Astrocyte of the spinal cord (primary cell): Measurements from ENCODE around the gene GSG1L.

Experiments used
- DNase-seq: peaks from one replicate; pipeline ENCODE4 v3.0.0; 2011; ENCODE audit warnings: low read depth, low spot score
- H3K4me3 ChIP-seq: 2 replicates; pipeline ENCODE4 v1.5.1; 2011; ENCODE audit warnings: low read depth, mild to moderate bottlenecking, low read length, moderate library complexity
- in situ Hi-C: cut with HindIII; loops from 2 replicates; pipeline ENCODE4 v1.10.0; 2017; ENCODE audit warnings: low sequenced_read_pairs
- TF ChIP-seq, protein P1 (sequence below): IDR thresholded peaks from 2 replicates; pipeline ENCODE4 v1.5.1; 2012; ENCODE audit warnings: low read depth, mild to moderate bottlenecking, low read length, inconsistent platforms

The GSG1L gene

DNA sequence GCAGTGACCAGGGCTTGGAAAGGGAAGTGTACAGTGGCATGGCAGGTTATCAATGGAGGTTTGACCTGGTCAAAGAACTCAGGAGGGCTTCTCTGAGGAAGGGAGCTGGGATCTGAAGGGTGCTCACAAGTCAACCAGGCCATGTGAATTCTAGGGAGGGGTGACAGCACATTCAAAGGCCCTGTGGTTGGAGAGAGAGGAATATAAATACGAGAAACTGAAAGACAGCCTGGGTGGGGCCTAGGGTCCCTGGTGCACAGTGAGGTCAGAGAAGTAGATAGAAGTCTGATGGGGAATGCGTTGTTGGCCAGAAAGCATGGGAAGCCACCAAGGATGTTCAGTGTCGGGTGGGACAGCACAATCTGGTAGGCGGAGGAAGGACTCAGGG is 302.7 kb downstream of the GSG1L start:
- TF ChIP-seq, protein P1, sequence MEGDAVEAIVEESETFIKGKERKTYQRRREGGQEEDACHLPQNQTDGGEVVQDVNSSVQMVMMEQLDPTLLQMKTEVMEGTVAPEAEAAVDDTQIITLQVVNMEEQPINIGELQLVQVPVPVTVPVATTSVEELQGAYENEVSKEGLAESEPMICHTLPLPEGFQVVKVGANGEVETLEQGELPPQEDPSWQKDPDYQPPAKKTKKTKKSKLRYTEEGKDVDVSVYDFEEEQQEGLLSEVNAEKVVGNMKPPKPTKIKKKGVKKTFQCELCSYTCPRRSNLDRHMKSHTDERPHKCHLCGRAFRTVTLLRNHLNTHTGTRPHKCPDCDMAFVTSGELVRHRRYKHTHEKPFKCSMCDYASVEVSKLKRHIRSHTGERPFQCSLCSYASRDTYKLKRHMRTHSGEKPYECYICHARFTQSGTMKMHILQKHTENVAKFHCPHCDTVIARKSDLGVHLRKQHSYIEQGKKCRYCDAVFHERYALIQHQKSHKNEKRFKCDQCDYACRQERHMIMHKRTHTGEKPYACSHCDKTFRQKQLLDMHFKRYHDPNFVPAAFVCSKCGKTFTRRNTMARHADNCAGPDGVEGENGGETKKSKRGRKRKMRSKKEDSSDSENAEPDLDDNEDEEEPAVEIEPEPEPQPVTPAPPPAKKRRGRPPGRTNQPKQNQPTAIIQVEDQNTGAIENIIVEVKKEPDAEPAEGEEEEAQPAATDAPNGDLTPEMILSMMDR = no peak
- H3K4me3 ChIP-seq = no peak overlapping the region
- in situ Hi-C loops = no loop called here
- no peak for DNase-seq

DNA sequence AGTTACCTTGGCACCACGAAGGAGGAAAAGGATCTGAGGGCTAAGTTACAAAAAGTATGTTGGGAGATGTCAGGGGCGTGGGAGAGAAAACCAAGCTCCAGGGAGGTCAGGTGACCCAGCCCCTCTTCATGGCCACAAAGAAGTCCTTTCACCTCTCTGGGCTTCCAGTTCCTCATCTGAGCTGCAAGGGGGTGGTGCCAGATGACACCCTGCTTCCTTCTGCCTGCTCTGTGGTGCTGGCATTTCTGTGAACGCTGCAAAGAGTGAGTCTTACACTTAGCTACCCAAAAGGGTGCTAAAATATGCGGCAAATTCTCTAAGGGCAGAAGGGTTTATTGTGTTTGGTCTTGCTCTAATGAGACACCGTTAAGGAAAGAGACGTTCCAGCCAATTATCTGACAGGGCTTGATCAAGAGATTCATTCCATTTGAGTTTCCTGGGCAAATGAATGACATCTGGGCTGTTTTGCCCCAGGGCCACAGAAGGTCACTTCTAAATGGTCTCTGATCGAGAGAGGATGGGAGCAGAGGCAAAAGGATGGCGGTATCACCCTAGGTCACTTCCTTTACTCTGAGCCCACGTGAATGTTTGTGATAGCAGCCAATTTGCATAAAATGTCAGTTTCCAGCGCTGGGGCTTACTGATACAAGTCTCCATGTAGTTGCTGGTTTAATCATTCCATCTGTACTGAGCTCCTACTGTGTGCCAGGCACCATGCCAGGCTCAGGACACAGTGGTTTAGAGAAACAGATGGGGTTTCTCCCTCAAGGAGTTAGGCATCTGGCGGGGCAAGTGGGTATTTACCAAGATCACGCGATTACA is 303.3 kb downstream of the GSG1L start:
- TF ChIP-seq, protein P1 = no peak
- DNase-seq = no peak
- in situ Hi-C loops = no loop called here
- H3K4me3 ChIP-seq = no peak overlapping the region

DNA sequence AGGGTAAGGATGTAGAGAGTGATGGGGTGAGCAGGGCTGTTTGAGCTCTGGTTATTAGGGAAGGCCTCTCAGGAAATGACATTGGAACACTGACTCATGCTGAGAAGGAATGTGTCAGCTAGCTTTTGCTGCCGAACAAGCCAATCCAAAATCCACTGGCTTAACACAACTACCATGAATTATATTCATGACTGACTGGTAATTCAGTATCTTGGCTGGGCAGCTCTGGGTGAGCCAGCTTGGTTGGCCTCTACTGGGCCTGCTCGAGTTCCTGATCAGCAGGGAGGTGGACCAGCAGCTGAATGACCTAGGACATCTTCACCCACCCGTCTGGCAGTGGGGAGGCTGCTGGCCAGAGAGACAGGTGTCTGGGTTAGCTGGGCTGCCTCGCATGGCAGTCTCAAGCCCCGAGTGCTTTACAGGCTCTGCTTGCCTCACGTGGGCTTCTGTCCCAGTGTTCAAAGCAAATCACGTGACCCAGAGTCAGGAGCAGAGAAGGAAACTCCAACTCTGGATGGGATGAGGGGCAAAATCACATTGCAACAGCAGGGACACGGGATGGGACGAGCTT is 304.1 kb downstream of the GSG1L start:
- TF ChIP-seq, protein P1 = no peak
- no peak overlapping the region for H3K4me3 ChIP-seq
- in situ Hi-C loops = no loop called here
- DNase-seq = peak; percentile 57

DNA sequence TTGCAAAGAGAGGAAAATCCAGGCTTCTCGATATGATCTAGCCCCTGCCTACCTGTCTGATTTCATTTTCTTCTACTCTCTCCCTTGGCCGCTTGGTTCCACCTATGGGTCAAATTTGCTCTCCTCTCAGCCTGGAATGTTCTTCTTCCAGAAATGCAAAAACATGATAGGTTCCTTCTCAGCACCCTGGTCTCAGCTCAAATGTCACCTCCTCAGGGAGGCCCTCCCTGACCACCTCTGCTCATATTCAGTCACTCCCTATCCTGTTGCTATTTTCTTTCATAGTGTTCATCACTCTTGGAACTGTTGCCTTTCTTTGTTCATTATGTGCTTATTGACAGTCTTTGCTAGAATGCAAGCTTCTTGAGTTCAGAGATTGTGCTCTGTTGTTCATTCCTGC is 305.0 kb downstream of the GSG1L start:
- H3K4me3 ChIP-seq = no peak overlapping the region
- TF ChIP-seq, protein P1 = no peak
- DNase-seq = no peak
- in situ Hi-C loops = no loop called here

DNA sequence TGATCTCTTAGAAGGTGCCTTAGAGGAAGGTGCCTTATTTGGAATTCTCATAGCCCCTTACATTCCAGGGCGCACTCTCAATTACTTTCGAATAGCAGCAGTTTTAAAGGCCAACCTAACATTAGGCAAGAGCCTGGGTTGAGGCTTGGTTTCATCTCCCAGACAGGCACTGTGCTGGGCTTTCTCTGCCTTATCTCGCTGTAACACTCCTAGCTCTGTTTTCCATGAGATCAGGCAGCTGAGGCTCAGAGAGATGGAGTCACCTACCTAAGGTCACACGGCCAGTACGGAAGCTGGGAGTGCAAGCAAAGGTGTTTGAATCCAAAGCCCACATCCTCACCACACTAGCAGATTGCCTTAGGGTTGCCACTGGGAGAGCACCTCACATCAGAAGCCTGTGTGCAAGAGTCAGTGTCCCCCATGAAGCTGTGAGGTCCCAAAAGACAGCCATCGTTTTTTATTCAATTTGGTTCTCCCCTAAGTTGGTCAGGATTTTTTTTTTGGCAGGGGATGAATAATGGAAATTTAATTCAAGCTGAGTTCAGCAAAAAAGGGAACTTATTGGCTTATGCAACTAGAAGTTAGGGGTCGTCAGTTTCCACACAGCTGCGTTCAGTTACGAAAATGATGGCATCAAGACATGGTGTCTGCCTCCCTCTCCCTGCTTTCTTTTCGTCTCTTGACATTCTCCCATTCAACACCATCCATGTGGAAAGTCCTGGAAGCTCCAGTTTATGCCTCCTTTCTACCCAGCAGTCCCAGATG is 307.1 kb downstream of the GSG1L start:
- in situ Hi-C loops = no loop called here
- DNase-seq = no peak
- TF ChIP-seq, protein P1 = no peak
- H3K4me3 ChIP-seq = no peak overlapping the region

DNA sequence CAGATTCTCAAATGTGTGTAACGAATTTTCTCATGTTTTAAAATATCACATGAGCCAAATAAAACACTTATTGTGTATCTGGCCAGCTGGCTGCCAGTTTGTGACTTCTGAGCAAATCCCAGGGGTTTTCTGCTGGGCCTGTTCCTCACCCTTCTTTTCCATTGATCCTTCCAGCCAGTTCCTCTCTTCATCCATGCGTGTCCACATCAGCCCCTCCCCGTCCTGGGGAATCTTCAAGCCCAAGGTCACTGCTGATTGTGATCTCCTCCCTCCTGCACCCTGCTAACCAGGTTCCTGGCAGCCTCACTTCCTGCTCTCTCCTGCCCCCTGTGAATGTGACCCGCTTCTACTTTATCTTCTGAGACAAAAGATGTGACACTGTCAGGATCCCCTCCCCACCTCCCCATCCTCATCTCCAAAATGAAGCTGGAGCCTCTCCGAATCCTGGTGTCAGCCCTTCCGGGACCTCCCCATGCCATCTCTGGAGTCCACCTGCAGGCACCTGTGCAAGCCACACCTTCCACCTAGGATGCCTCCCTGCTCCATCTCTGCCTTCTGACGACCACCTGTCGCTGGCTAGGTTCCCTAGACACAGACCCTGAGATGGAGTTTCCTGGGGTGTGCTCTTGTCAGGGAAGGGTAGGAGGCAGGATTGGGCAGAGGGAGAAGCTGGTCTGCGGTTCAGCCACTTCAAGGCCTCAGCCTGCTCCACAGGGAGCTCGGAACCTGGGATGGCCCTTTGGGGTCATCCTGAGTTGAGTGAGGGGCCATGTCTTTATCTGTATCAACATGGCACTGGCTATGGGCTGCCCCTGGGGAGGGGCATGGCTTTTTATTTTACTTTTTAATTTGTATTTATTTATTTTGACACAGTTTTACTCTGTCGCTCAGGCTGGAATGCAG is 308.5 kb downstream of the GSG1L start:
- H3K4me3 ChIP-seq = no peak overlapping the region
- in situ Hi-C loops = no loop called here
- DNase-seq = no peak
- TF ChIP-seq, protein P1 = no peak
